Esophagus muscularis mucosa (tissue), 3 donors: Measurements from ENCODE around the gene TMEM176B.

ENCODE experiments used
- POLR2A ChIP-seq: fragments of 450-650 bp; IDR thresholded peaks from one replicate; pipeline ENCODE4 v1.6.1; 2017; ENCODE audit warnings: antibody characterized with exemption, moderate library complexity, mild to moderate bottlenecking, low read depth
- POLR2AphosphoS5 ChIP-seq, 2 donors: sonication (generic); formaldehyde crosslinking; IDR thresholded peaks; one replicate each; pipeline ENCODE4 v1.6.1; 2017; ENCODE audit warnings: antibody characterized with exemption in 2 of 2
- TF ChIP-seq, protein P1 (sequence below), 3 experiments: fragments of 200-600 bp in 2 of 3; fragments of 450-650 bp in 1 of 3; sonication (generic) in 2 of 3; IDR thresholded peaks; one replicate each; pipeline ENCODE4 v1.5.1; 2017 to 2019; ENCODE audit warnings: antibody characterized with exemption in 3 of 3, mild to moderate bottlenecking in 2 of 3, moderate library complexity in 1 of 3

DNA sequence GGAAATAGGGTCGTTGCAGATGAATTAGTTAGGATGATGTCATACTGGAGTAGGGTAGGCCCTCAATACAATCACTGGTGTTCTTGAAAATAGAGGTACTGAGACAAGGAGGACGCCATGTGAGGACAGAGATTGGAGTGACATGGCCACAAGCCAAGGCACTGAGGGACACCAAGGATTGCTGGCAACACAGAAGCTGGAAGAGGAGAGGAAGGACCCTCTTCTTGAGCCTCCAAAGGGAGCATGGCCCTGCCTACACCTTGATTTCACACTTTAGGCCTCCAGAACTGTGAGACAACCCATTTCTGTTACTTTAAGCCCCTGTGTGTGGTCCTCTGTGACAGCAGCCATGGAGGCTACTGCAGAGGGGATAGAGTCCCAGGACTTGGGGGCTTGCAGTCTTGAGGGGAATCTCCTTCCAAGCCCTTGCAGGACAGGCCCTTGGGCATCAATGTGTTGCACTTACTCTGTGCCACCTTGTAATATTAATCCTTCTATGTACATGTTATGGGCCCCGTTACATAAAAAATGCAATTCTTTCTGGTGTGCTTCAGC is 48.5 kb upstream of the TMEM176B start:
- TF ChIP-seq POLR2AphosphoS5 (IDR thresholded peaks at IDR 0.05) (no peak), POLR2A (no peak)
- TF ChIP-seq, protein P1, sequence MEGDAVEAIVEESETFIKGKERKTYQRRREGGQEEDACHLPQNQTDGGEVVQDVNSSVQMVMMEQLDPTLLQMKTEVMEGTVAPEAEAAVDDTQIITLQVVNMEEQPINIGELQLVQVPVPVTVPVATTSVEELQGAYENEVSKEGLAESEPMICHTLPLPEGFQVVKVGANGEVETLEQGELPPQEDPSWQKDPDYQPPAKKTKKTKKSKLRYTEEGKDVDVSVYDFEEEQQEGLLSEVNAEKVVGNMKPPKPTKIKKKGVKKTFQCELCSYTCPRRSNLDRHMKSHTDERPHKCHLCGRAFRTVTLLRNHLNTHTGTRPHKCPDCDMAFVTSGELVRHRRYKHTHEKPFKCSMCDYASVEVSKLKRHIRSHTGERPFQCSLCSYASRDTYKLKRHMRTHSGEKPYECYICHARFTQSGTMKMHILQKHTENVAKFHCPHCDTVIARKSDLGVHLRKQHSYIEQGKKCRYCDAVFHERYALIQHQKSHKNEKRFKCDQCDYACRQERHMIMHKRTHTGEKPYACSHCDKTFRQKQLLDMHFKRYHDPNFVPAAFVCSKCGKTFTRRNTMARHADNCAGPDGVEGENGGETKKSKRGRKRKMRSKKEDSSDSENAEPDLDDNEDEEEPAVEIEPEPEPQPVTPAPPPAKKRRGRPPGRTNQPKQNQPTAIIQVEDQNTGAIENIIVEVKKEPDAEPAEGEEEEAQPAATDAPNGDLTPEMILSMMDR (IDR thresholded peaks at IDR 0.05), result no peak
